Activated CD4-positive, alpha-beta T cell treated with anti-CD3 and anti-CD28 coated beads for 36 hours (primary cell): ENCODE measurements around the gene UBR3. TPM values are rescaled to one million over a fixed set of nuclear protein-coding genes. Genes with fewer than 3 reads are reported as not detected.

ENCODE experiments used
- ATAC-seq: fragments of 200-7000 bp; cut with Tn5 transposase; one replicate; pipeline ENCODE4 v1.10.0; 2021; ENCODE audit warnings: mild to moderate bottlenecking, moderate library complexity
- CTCF ChIA-PET: fragments of 350-600 bp; sonication (Branson Sonifier 250); formaldehyde crosslinking; loops from one replicate; lab custom pipeline; 2021; ENCODE audit warnings: antibody characterized with exemption; lab: Charles Lee
- POLR2A ChIA-PET: fragments of 350-600 bp; sonication (Branson Sonifier 250); formaldehyde crosslinking; loops from one replicate; lab custom pipeline; 2021; ENCODE audit warnings: antibody characterized with exemption, inconsistent platforms; lab: Charles Lee
- DNase-seq: peaks from one replicate; pipeline ENCODE4 v3.0.0-alpha.2; 2020
- H3K27ac Mint-ChIP-seq: one replicate; pipeline ENCODE4 v1.8.0; 2021; ENCODE audit warnings: mixed read lengths
- H3K27me3 Mint-ChIP-seq: one replicate; pipeline ENCODE4 v1.8.0; 2021; ENCODE audit warnings: mixed read lengths
- H3K36me3 Mint-ChIP-seq: one replicate; pipeline ENCODE4 v1.8.0; 2021; ENCODE audit warnings: low read depth, mixed read lengths
- H3K4me1 Mint-ChIP-seq: one replicate; pipeline ENCODE4 v1.8.0; 2021; ENCODE audit warnings: mixed read lengths
- H3K4me3 Mint-ChIP-seq: one replicate; pipeline ENCODE4 v1.8.0; 2021; ENCODE audit warnings: mild to moderate bottlenecking, moderate library complexity, mixed read lengths
- H3K9me3 Mint-ChIP-seq: one replicate; pipeline ENCODE4 v1.8.0; 2021; ENCODE audit warnings: low read depth, mixed read lengths
- intact Hi-C, 2 experiments: fragments of 100-400 bp; cut with DNase I in 1 of 2; cut with micrococcal nuclease in 1 of 2; formaldehyde crosslinking; loops; one replicate each; pipeline versions ENCODE4 v1.14.2 to v1.15.1; 2022 to 2024; cut with DNase I, micrococcal nuclease
- total RNA-seq, 2 experiments: library from RNA; stranded (reverse); gene quantifications; one replicate each; pipeline ENCODE4 v1.2.3, GENCODE V29; 2021

The UBR3 gene
- total RNA-seq, 2 experiments from 2014 or later = 17.2 to 26.1 TPM

DNA sequence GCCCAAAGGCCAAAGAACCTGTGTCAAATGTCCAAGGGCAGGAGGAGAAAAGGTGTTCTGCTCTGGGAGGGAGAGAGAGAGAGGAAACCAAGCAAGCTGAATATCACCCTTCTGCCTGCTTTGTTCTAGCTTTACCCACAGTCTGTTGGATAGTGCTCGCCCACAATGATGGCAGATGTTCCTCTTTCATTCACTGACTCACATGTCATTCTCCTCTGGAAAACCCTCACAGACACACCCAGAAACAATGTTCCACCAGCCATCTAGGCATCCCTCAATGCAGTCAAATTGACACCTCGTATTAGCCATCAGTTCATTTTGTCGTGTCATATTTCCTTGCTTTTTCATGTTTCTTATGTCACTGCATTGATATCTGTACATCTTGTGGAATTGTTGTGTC, 150.3 kb downstream of the UBR3 start:
- peaks cover 20% of the 10 kb centered on the region for H3K9me3 Mint-ChIP-seq
- no peak overlapping the region for H3K27ac Mint-ChIP-seq
- peaks cover 45% of the 10 kb centered on the region for H3K36me3 Mint-ChIP-seq
- H3K4me3 Mint-ChIP-seq = no peak overlapping the region
- intact Hi-C loops = no loop called here
- H3K27me3 Mint-ChIP-seq = no peaks in the 10 kb centered on the region
- H3K4me1 Mint-ChIP-seq = peaks cover 8% of the 10 kb centered on the region
- ChIA-PET CTCF (interaction anchor here (1.1 to 1.2 kb wide), 2 partner anchors 10 to 13 kb away, joined by 3 read pairs; no protein-coding TSS in a partner anchor), POLR2A (no interaction called here)
- ATAC-seq = no peak
- no peak for DNase-seq

DNA sequence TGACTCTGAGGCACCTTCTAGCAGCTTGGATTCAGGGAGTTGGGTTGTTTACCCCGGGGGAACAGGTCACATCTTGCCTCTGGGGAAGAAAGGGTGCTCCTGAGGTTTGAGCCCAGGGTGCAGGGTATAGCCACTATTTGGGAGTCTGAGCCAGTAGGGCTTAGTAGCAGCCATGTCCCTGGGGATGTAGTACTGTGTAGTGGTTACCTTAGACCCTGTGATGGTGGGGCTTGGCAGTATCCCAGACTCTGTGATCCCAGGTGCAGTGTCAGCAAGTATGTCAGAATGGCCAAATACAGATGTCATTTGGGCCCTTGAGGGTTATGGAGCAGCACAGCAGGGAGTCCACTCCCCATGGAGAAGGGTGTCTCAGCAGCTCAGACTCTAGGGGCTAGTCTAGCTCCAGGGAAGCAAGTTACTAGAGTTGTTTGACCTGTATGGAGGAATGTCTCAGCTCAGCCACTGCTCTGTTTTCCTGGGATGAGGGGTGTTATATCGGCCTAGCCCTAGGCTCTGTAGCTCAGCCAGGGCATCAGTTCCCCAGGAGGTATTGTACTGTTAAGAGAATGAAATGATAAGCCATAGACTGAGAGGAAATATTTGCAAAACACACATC, 151.3 kb downstream of the UBR3 start:
- peaks cover 47% of the 10 kb centered on the region for H3K36me3 Mint-ChIP-seq

DNA sequence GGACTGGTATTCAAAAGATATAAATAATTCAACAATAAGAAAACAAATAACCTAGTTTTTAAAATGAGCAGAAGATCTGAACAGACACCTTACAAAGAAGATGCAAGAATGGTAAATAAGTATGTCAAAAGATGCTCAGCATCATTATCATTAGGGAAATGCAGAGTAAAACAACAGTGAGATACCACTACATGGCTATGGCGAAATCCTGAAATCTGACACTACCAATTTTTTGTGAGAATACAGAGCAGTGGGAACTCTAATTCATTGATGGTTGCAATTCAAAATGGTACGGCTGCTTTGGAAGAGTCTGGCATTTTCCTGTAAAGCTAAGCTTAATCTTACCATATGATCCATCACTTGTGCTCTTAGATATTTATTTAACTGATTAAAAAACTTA, 151.8 kb downstream of the UBR3 start:
- ChIA-PET POLR2A (no interaction called here), CTCF (no interaction called here)
- ATAC-seq (no peak), DNase-seq (no peak)
- Mint-ChIP-seq H3K27ac (no peak overlapping the region), H3K27me3 (no peaks in the 10 kb centered on the region), H3K4me3 (no peak overlapping the region), H3K9me3 (peaks cover 20% of the 10 kb centered on the region), H3K36me3 (peaks cover 43% of the 10 kb centered on the region), H3K4me1 (peaks cover 12% of the 10 kb centered on the region)
- intact Hi-C loops = no loop called here

More for the DNA sequence above, 151.3 kb downstream of the UBR3 start:
- DNase-seq (no peak), ATAC-seq (no peak)
- ChIA-PET CTCF (no interaction called here), POLR2A (no interaction called here)
- intact Hi-C loops = no loop called here
- Mint-ChIP-seq H3K4me1 (peaks cover 12% of the 10 kb centered on the region), H3K27ac (no peak overlapping the region), H3K4me3 (no peak overlapping the region), H3K27me3 (no peaks in the 10 kb centered on the region), H3K9me3 (peaks cover 20% of the 10 kb centered on the region)

DNA sequence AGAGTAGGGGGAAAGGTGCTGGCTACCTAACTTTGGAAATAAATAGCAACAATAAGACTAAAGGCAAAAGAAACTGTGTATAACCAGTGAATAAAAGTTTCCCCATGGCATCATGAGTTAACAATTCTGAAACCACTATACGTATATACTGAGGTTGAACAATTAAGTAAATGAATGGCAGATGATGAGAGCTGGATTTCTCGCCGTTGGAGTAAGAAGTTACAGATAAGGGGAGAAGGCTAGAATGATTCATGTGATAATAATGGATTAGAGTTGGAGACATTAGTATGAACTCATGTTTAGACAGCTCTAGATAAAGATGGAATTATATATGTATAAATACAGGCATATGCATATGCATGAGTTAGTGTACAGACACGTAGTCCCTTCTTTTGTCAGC, 152.7 kb downstream of the UBR3 start:
- CTCF ChIA-PET = no interaction called here
- POLR2A ChIA-PET = no interaction called here
- DNase-seq = no peak
- Mint-ChIP-seq H3K4me3 (no peak overlapping the region), H3K27me3 (no peaks in the 10 kb centered on the region), H3K9me3 (peaks cover 17% of the 10 kb centered on the region), H3K36me3 (peaks cover 33% of the 10 kb centered on the region), H3K27ac (no peak overlapping the region), H3K4me1 (peaks cover 12% of the 10 kb centered on the region)
- intact Hi-C loops = no loop called here
- no peak for ATAC-seq

DNA sequence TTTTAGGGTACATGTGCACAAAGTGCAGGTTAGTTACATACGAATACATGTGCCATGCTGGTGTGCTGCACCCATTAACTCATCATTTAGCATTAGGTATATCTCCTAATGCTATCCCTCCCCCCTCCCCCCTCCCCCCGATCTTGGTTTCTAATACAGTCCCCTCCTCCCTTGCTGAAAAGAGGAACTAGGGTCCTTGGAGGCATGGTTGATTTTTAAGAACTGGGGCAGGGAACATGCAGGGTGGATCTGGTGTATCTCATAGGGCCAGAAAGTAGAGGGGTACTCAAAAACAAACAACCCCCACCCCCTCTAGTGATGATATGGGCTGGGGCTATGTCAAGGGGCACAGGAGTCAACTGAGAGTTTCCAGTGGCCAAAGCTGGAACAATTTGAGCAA, 153.4 kb downstream of the UBR3 start:
- Mint-ChIP-seq H3K4me3 (no peak overlapping the region), H3K27ac (no peak overlapping the region), H3K36me3 (peaks cover 27% of the 10 kb centered on the region), H3K27me3 (no peaks in the 10 kb centered on the region), H3K9me3 (peaks cover 11% of the 10 kb centered on the region), H3K4me1 (peaks cover 12% of the 10 kb centered on the region)
- POLR2A ChIA-PET = no interaction called here
- intact Hi-C loops = no loop called here
- CTCF ChIA-PET = no interaction called here
- ATAC-seq = no peak
- DNase-seq = no peak

DNA sequence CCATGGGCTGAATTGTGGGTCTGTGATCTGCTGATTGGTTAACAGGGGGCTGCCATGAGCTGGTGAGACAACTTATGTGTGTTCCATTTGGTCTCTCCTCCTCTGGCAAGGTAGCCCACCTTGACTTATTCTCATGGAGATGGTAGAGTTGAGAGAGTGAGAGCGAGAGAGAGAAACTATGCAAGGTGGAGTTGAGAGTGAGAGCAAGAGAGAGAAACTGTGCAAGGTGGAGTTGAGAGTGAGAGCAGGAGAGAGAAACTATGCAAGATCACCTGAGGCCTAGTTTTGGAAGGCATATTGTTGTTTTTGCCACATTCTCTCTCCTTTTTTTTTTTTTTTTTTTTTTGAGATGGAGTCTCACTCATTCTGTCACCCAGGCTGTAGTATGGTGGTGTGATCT, 155.7 kb downstream of the UBR3 start:
- peaks cover 12% of the 10 kb centered on the region for H3K4me1 Mint-ChIP-seq
- H3K4me3 Mint-ChIP-seq = no peak overlapping the region
- H3K36me3 Mint-ChIP-seq = peaks cover 17% of the 10 kb centered on the region
- POLR2A ChIA-PET = no interaction called here
- no peaks in the 10 kb centered on the region for H3K27me3 Mint-ChIP-seq
- H3K27ac Mint-ChIP-seq = no peak overlapping the region
- CTCF ChIA-PET = interaction anchor here (0.6 kb wide), 1 partner anchor 354 kb away, joined by 4 read pairs; no protein-coding TSS in a partner anchor
- intact Hi-C loops = no loop called here
- DNase-seq (no peak), ATAC-seq (no peak)
- no peaks in the 10 kb centered on the region for H3K9me3 Mint-ChIP-seq

DNA sequence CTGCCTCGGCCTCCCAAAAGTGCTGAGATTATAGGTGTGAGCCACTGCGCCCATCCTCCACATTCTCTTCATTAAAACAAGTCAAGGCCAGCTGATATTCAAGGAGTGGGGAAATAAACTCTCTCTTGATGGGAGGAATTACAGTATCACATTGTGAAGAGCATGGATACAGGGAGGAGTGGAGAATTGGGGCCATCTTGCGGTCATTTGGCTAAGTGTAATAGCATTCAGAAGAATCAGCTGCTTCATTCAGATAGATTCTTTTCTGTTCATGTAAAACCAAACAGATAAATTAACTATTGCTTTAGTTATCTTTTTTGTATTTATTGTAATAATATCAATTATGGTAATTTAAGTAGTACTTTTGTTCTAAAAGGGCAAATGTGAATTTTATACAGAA, 156.3 kb downstream of the UBR3 start:
- ChIA-PET CTCF (interaction anchor here (0.6 to 1.1 kb wide), 3 partner anchors 52 to 355 kb away, joined by 3 to 4 read pairs (median 3); no protein-coding TSS in a partner anchor), POLR2A (no interaction called here)
- ATAC-seq = no peak
- Mint-ChIP-seq H3K27me3 (no peaks in the 10 kb centered on the region), H3K4me3 (no peak overlapping the region), H3K27ac (no peak overlapping the region), H3K4me1 (peaks cover 12% of the 10 kb centered on the region), H3K36me3 (peaks cover 17% of the 10 kb centered on the region), H3K9me3 (no peaks in the 10 kb centered on the region)
- intact Hi-C loops = no loop called here
- DNase-seq = no peak

DNA sequence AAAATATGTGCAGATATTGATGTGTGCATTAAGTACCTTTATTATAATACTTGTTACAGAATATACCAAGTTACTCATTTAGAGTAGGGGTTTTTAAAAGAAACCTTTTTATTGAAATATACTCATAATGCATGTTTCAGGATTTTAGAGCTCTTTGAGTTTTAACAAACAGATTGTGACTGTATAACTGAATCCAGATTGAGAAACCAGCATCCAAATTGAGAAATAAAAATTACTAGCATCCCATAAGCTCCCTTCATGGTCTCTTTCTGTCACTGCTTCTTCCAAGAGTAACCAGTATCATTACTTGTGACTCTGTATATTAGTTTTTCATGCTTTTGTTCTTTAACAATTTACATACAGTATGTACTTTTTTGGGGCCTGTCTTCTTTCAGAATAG, 156.9 kb downstream of the UBR3 start:
- ATAC-seq (no peak), DNase-seq (no peak)
- H3K27me3 Mint-ChIP-seq = no peaks in the 10 kb centered on the region
- POLR2A ChIA-PET = no interaction called here
- H3K4me1 Mint-ChIP-seq = peaks cover 12% of the 10 kb centered on the region
- no peaks in the 10 kb centered on the region for H3K9me3 Mint-ChIP-seq
- H3K4me3 Mint-ChIP-seq = no peak overlapping the region
- no peak overlapping the region for H3K27ac Mint-ChIP-seq
- intact Hi-C loops = no loop called here
- peaks cover 20% of the 10 kb centered on the region for H3K36me3 Mint-ChIP-seq
- CTCF ChIA-PET = interaction anchor here (0.6 to 1.1 kb wide), 2 partner anchors 53 to 336 kb away, joined by 3 read pairs; no protein-coding TSS in a partner anchor

DNA sequence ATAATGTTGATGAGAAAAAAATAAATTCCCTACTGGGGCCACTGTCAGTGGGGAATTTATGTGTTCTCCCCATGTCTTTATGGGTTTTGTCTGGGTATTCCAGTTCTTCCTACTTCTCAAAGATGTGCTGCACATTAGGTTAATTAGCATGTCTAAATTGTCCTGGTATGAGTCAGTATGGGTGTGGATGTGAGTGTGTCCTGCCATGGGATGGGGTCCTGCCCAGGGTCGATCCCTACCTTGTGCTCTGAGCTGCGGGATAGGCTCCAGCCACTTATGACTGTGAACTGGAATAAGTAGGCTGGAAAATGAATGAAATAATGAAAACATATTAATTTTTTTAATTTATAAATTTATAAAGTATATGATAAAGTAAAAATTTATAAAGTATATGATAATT, 167.5 kb downstream of the UBR3 start:
- ChIA-PET POLR2A (no interaction called here), CTCF (no interaction called here)
- Mint-ChIP-seq H3K4me1 (no peaks in the 10 kb centered on the region), H3K9me3 (peaks cover 3% of the 10 kb centered on the region), H3K4me3 (no peak overlapping the region), H3K27me3 (no peaks in the 10 kb centered on the region), H3K27ac (no peak overlapping the region), H3K36me3 (peaks cover 38% of the 10 kb centered on the region)
- no peak for DNase-seq
- ATAC-seq = no peak
- intact Hi-C loops = no loop called here

DNA sequence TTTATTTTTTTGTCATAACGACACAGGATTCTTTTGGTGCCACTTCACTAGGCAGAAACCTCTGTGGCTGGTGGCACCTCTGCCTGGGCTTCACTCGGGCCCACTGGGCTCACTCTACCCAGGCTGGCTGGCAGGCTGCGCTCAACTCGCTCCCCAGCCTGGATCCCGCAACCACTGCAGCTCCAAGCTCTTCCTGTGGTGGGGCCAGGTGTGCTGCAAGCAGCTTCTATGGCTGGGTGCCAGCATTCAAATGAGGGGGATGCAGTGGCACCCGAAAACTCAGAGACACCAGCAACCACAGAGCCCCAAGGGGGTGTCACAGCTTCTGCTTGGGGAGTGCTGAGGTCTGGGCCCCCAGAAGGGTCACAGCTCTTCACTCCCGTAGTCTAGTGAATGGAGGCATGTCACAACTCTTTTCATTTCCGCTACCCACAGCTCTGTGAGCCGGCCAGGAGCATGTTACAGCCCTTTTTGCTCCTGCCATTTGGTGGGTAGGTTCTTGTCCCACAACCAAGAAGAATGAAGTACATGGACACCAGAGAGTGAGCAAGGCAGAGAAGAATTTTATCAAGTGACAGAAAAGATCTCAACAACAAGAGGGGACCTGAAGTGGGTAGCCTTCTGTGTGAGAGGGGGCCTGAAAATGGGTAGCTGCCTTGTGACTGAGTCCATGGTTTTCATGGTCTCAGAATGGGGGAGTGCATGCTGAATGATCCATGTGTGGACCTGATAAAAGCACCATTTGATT, 170.1 kb downstream of the UBR3 start:
- no peaks in the 10 kb centered on the region for H3K27me3 Mint-ChIP-seq
- peaks cover 37% of the 10 kb centered on the region for H3K36me3 Mint-ChIP-seq
- intact Hi-C loops = no loop called here
- ChIA-PET CTCF (interaction anchor here (1.5 kb wide), 1 partner anchor 9 kb away, joined by 3 read pairs; no protein-coding TSS in a partner anchor), POLR2A (no interaction called here)
- H3K9me3 Mint-ChIP-seq = no peaks in the 10 kb centered on the region
- DNase-seq = no peak
- H3K4me3 Mint-ChIP-seq = no peak overlapping the region
- H3K27ac Mint-ChIP-seq = no peak overlapping the region
- peaks cover 2% of the 10 kb centered on the region for H3K4me1 Mint-ChIP-seq
- no peak for ATAC-seq

DNA sequence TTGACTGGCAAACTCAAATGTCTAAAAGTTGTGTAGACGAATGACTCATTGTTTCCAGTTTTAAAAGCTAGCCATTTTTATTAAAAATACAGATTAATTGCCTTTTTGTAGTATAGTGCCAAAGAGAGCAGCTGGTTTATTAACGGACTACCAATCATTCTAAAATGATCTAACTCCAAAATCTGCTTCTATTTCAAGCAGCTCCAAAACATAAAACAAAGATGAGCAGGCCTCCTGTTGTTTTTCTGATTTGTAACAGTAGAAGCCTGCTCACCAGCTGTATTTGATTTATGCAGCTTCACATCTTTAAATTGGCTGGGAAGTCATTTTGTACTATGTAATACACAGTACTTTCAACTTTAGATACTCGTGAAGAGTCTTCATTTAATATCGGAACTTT, 171.8 kb downstream of the UBR3 start:
- Mint-ChIP-seq H3K9me3 (no peaks in the 10 kb centered on the region), H3K4me1 (peaks cover 2% of the 10 kb centered on the region), H3K4me3 (no peak overlapping the region), H3K36me3 (peaks cover 41% of the 10 kb centered on the region), H3K27me3 (no peaks in the 10 kb centered on the region), H3K27ac (no peak overlapping the region)
- intact Hi-C loops = no loop called here
- ATAC-seq (no peak), DNase-seq (no peak)
- CTCF ChIA-PET = interaction anchor here (1.0 kb wide), 1 partner anchor 11 kb away, joined by 3 read pairs; no protein-coding TSS in a partner anchor
- POLR2A ChIA-PET = no interaction called here

DNA sequence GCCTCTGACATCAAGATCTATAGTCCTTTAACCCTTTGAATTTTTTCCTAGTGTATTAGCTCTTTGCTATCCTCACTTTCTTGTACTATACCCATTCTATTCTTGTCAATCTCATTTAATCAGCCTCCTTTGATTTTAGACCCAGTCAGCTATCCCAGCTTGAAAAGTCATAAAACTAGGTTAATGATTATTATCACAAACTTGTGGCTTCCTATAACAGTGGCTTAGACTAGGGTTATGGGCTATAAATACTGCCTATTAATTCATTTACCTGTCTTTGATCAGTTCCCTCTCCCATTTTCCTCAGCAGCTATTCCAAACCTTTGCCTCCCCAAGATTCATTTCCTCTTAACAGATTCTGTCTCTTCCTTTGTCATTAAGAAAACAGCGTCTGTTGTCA, 174.8 kb downstream of the UBR3 start:
- Mint-ChIP-seq H3K9me3 (no peaks in the 10 kb centered on the region), H3K4me1 (peaks cover 2% of the 10 kb centered on the region), H3K36me3 (peaks cover 38% of the 10 kb centered on the region), H3K27ac (no peak overlapping the region), H3K4me3 (no peak overlapping the region), H3K27me3 (no peaks in the 10 kb centered on the region)
- DNase-seq = no peak
- ChIA-PET CTCF (no interaction called here), POLR2A (no interaction called here)
- intact Hi-C loops = no loop called here
- no peak for ATAC-seq
